Measurements from ENCODE around the gene APRT. TPM values are rescaled to one million over a fixed set of nuclear protein-coding genes. Genes with fewer than 3 reads are reported as not detected.

The APRT gene
- total and polyA plus RNA-seq, 2 of the 8 experiments (the other 6 are each of a cell fraction or from before 2014, with no cell fraction given): 221 to 267 TPM

- Histone ChIP-seq H3K4me2 (ENCODE audit: insufficient read depth in 1 of 2, low read depth in 2 of 2, low read length in 2 of 2) (no peak overlapping the region), H3K23me2 (ENCODE audit: low read depth, low read length) (no peaks in the 10 kb centered on the region), H2BK20ac (ENCODE audit: low read length) (no peak overlapping the region), H2BK15ac (ENCODE audit: low read length) (no peak overlapping the region), H3K14ac (ENCODE audit: insufficient read length) (no peak overlapping the region), H4K8ac (ENCODE audit: extremely low read depth, insufficient read depth, low read length) (no peak overlapping the region), H3K27ac (ENCODE audit: low read depth, low read length) (no peak overlapping the region), H3K23ac (ENCODE audit: insufficient read length) (no peak overlapping the region), H2BK5ac (ENCODE audit: low read depth, low read length) (no peak overlapping the region), H2AFZ (ENCODE audit: low read length) (no peak overlapping the region), H2BK120ac (replicated peaks; ENCODE audit: low read depth, low read length) (no peak overlapping the region), H4K5ac (ENCODE audit: insufficient read length, low read depth, low read length) (no peak overlapping the region), H3K79me2 (ENCODE audit: control insufficient read depth in 1 of 2, insufficient read depth in 2 of 2, low read length in 2 of 2) (no peaks in the 10 kb centered on the region), H3K27me3 (replicated peaks in 1 of 4; ENCODE audit: control insufficient read depth in 3 of 4, extremely low read depth in 1 of 4, insufficient read depth in 3 of 4, low read length in 3 of 4) (no peaks in the 10 kb centered on the region), H4K91ac (replicated peaks; ENCODE audit: insufficient read length, low read length) (no peak overlapping the region), H3K79me1 (ENCODE audit: low read depth, low read length) (no peaks in the 10 kb centered on the region; the same call in 1 of the 2 replicates), H3K4ac (replicated peaks; ENCODE audit: insufficient read length, low read depth, low read length) (no peak overlapping the region), H3K4me1 (replicated peaks in 1 of 4; ENCODE audit: control insufficient read depth in 3 of 4, insufficient read depth in 4 of 4, low read length in 3 of 4) (no peaks in the 10 kb centered on the region), H3K36me3 (ENCODE audit: control insufficient read depth in 2 of 4, insufficient read depth in 4 of 4, low read length in 3 of 4) (peaks cover 0 to 2% (median 0%) of the 10 kb centered on the region in 4 experiments; a peak in 1 of 8 replicates), H2AK5ac (ENCODE audit: low read depth, low read length) (no peak overlapping the region), H3K56ac (replicated peaks; ENCODE audit: insufficient read length, low read depth, low read length) (no peak overlapping the region), H3K9ac (replicated peaks in 1 of 4; ENCODE audit: extremely low read depth in 1 of 4, low read depth in 3 of 4, low read length in 3 of 4) (no peak overlapping the region), H2BK12ac (ENCODE audit: low read depth, low read length) (no peak overlapping the region), H3K18ac (ENCODE audit: extremely low read depth, low read length) (no peak overlapping the region), H3K4me3 (ENCODE audit: extremely low read depth in 1 of 4, insufficient read depth in 2 of 4, low read depth in 3 of 4, low read length in 4 of 4) (no peak overlapping the region), H3K9me3 (ENCODE audit: insufficient read depth in 2 of 2, low read depth in 1 of 2, low read length in 1 of 2) (no peaks in the 10 kb centered on the region), H4K20me1 (replicated peaks in 1 of 2; ENCODE audit: control insufficient read depth in 1 of 2, insufficient read depth in 2 of 2, low read length in 2 of 2) (peaks cover 0 to 5% of the 10 kb centered on the region in 2 experiments)
- ChIA-PET CTCF (ENCODE audit: partially characterized antibody) (interaction anchor here (0.9 to 2.4 kb wide), 8 partner anchors 9 to 321 kb away, joined by 3 to 11 read pairs (median 4); no protein-coding TSS in a partner anchor), POLR2A (ENCODE audit: partially characterized antibody) (no interaction called here)
- 92% methylated on average over 9 of the region's 9 CpGs; no CpG with 5 or more reads in 1 of the 2 experiments for WGBS, 2 experiments (ENCODE audit: extremely low coverage in 1 of 2, insufficient coverage in 1 of 2, insufficient read length in 1 of 2, insufficient replicate concordance in 2 of 2, low coverage in 1 of 2, low lambda C conversion rate in 2 of 2, missing lambda C conversion rate in 1 of 2)
- FAIRE-seq (no peak), DNase-seq (ENCODE audit: low read depth in 1 of 2, low spot score in 2 of 2) (no peak)
- TF ChIP-seq HDAC2 (IDR thresholded peaks at IDR 0.05; ENCODE audit: borderline replicate concordance in 1 of 2, low read depth in 2 of 2, low read length in 2 of 2) (no peak), CBX5 (IDR thresholded peaks at IDR 0.05; ENCODE audit: low read depth, low read length) (no peak), RXRA (IDR thresholded peaks at IDR 0.05; ENCODE audit: insufficient read depth, low read depth, low read length) (no peak), KDM5A (IDR thresholded peaks at IDR 0.05; ENCODE audit: low read length) (no peak), HDAC6 (IDR thresholded peaks at IDR 0.05; ENCODE audit: low read depth, low read length) (no peak), SIRT6 (IDR thresholded peaks at IDR 0.05; ENCODE audit: low read length) (no peak), TAF7 (optimal IDR thresholded peaks at IDR 0.05; ENCODE audit: borderline replicate concordance, low read depth, low read length) (no peak), POU5F1 (IDR thresholded peaks at IDR 0.05; ENCODE audit: low read depth, low read length) (no peak), MAFK (IDR thresholded peaks at IDR 0.05; ENCODE audit: low read depth, low read length) (no peak), CTBP2 (IDR thresholded peaks at IDR 0.05; ENCODE audit: borderline replicate concordance, insufficient read depth, insufficient read length, low read length) (no peak), SIX5 (IDR thresholded peaks at IDR 0.05; ENCODE audit: low read depth, low read length) (no peak), TAF1 (IDR thresholded peaks at IDR 0.05; ENCODE audit: low read depth, low read length) (no peak), SIN3A (conservative IDR thresholded peaks at IDR 0.05 in 1 of 2, IDR thresholded peaks at IDR 0.05 in 1 of 2; ENCODE audit: low read depth in 1 of 2, low read length in 2 of 2) (no peak), E2F6 (IDR thresholded peaks at IDR 0.05) (no peak)
Observed at GRCh38 chr16:88846088-88846487, 34.4 kb upstream of the APRT start.

Measured in H1 (cell line).